CD4-positive, alpha-beta T cell treated with Interleukin-21 for 1 hour (primary cell): Measurements from ENCODE around the gene TPI1.

ENCODE experiments used
- DNase-seq: peaks from one replicate; pipeline ENCODE4 v3.0.0-alpha.2; 2020

TPI1 gene

DNA sequence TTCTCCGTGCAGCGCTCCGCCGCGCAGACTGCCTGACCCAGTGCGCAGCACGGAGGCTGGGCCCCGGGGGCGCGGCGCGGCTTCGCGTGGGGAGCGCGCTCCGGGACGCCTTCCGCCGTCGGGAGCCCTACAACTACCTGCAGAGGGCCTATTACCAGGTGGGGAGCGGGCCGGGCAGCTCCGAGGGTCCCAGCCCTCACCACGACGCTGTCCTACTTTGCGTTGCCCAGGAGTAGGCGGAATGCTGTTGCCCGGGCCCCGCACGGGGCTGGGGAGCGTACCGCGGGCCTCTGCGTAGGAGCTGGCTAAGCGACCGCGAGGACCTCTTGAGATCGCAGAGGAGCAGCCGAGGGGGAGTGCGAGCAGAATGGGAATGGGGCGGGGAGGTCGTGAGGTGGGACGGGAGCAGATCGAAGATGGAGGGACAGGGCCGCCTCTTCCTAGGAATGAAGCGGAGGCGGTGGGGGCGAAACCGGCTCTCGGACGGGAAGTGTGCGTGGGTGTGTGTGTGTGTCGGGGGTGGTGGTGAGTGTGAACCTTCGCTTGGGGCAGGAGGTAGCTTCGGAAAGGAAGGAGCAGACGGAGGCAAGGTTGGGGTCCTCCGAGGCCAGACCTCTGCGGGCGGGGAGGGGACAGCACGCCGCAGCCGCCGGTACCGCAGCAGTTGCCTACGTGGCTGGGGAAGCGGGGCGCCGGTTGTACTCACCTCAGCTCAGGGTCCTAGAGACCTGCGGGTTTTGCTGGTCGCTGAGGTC is 38.4 kb upstream of the TPI1 start:
- peak; percentile 35 for DNase-seq

DNA sequence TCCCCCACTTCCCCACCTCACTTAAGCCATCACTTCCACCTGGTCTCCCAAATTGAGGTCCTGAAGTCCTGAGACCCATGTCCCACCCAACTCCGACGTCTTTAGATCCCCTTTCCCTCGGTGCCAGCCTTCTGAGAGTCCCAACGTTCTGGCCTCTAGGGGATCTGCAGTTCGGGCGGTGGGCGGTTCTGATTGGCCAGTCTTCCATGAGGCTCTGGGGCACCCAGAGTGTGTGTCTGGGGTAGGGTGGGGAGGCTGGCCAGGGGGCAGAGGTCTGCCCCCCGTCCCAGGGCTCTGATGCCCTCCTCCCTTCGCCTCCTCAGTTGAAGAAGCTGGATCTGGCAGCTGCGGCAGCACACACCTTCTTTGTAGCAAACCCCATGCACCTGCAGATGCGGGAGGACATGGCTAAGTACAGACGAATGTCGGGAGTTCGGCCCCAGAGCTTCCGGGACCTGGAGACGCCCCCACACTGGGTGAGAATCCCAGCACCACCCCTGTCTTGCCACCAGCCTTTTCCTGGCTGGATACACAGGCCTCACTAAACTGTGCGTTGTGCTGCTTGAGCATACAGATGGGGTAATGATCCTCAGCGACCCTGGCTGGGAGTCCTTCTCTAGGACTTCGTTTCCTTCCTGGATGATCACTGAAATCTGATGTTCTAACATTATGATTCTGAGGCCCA is 37.7 kb upstream of the TPI1 start:
- DNase-seq = no peak

DNA sequence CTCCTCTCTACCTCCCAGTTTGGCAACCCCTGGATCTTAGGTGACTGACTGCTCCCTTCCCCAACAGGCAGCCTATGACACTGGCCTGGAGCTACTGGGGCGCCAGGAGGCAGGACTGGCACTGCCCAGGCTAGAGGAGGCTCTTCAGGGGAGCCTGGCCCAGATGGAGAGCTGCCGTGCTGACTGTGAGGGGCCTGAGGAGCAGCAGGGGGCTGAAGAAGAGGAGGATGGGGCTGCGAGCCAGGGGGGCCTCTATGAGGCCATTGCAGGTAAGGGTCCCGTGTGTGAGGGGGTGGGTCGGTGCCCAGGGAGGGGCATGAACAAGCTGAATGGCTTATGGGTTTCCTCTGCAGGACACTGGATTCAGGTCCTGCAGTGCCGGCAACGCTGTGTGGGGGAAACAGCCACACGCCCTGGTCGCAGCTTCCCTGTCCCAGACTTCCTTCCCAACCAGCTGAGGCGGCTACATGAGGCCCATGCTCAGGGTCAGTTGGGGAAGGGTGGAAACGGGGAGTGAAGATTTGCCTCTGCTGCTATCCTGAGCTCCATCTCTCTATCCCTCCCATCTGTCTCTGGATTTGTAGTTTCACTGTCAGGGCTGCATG is 36.9 kb upstream of the TPI1 start:
- DNase-seq = no peak

DNA sequence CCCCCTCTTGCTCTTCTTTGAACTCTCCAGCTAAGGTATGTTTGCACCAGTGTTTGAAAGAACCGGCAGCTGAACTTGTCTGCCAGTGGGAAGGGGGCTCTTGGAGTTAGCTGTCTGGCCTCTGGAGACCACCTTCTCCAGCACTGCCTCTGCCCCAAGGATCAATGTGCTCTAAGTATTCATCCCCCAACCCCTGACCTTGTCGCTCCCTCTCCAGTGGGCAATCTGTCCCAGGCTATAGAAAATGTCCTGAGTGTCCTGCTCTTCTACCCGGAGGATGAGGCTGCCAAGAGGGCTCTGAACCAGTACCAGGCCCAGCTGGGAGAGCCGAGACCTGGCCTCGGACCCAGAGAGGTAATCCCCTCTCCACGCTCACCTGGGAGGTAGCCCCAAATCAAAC is 36.3 kb upstream of the TPI1 start:
- DNase-seq = no peak

DNA sequence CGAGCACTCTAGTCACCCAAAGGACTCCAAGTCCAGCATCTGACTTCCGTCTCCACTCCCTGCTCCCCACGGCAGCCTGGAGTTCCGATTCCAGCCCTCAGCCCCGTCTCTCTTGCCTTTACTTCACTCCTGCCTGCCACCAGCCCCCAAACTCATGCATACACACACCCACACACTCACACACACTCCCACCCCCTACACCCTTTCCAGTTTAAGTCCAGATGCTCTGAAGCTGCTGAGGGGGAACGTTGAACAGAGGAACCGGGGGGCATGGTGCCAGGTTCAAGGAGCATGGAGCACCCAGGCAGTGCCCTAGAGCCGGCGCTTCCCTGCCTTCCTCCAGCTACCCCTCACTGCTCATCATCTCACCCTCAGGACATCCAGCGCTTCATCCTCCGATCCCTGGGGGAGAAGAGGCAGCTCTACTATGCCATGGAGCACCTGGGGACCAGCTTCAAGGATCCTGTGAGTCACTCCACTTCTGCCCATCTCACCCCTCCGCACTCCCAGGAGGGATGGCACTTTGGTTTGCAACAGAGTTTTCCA is 35.8 kb upstream of the TPI1 start:
- DNase-seq = no peak

DNA sequence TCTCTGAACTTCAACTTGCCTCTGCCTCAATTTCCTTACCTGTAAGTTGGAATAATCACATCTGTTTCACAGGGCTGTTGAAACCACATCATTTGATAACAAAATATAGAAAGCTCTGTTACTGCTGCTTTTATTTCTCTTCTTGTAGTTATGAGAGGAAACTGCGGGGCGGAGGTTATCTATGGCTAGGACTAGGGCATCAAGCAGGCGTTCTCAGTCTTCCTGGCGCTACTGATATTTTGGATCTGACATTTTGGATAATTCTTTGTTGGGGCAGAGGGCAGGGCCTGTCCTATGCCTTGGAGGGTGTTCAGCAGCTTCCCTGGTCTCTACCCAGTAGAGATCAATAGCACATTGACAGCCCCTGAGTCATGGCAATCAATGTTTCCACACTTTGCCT is 35.2 kb upstream of the TPI1 start:
- DNase-seq = no peak

DNA sequence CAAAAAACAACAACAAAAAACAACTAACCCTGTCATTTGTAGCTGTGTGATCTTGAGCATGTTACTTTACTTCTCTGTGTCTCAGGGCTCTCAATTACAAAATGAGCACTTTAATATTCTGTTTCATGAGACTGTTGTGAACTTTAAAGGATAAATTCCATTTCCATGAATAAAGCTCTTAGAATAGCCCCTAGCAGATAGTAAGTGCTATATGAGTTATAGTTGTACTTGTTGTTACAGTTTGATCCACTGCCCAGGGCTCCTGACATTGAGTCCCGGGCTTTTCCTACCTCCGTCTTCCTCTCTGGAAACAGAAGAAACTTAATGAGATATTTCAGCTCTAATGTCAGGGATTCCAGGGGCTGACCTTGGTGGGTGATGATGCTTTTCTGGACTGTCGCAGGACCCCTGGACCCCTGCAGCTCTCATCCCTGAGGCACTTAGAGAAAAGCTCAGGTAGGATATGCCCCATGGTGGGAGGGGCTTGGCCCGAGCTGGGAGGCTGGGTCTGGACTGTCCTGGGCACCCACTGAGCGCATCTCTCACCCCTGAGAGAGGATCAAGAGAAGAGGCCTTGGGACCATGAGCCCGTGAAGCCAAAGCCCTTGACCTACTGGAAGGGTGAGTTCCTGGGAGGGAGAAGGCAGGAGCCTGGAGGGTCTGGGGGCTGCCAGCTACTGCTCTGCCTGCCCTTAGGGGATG is 34.0 kb upstream of the TPI1 start:
- no peak for DNase-seq

DNA sequence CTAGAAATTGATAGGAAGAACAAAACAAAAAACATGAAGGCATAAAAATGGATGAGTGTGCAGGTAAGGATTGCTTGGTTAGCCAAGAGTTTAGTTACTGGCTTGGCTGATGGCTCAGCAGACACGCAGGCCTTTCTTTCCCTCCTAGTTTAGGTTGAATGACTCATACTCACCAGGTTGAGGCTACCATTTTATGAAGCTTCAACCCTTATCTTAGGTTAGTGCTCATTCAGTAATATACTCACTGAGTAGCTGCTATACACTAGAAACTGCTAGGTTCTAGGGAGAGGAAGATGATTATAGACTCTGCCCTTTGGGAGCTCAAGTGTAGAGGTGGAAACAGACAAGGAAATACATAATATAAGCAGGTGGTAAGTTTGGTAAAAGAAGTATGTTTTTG is 33.1 kb upstream of the TPI1 start:
- DNase-seq = no peak

DNA sequence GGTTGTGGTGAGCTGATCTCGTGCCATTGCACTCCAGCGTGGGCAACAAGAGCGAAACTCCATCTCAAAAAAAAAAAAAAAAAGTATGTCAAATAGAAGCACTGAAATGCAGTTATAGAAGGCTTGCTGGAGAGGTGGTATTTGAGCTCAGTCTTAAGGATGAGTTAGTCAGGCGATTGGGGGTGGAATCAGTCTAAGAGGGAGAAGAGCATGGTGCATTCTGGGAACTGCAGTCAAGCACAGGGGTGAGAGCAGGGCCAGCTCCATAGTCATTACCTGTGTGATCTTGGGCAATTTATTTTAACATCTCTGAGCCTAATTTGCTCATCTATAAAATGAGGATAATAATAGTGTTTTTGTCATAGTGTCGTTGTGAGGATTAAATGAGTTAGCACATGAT is 32.5 kb upstream of the TPI1 start:
- DNase-seq = no peak

DNA sequence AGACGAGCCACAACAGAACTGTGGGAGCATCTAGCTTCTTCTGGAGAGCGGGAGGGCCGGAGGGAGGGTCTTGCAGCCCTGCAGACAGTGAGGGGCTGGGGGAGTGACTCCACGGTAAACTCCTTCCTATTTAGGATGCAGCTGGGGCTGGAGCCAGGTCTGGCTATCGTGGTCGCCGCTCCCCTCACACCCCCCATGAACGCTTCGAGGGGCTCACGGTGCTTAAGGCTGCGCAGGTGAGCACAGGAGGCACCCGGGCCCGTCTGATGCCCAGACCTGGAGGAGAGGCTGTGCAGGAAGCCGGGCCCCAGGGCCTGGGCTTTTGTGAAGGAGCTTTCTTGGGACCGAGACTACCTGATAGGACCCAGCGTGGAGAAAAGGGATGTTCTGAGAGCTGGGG is 30.5 kb upstream of the TPI1 start:
- no peak for DNase-seq

DNA sequence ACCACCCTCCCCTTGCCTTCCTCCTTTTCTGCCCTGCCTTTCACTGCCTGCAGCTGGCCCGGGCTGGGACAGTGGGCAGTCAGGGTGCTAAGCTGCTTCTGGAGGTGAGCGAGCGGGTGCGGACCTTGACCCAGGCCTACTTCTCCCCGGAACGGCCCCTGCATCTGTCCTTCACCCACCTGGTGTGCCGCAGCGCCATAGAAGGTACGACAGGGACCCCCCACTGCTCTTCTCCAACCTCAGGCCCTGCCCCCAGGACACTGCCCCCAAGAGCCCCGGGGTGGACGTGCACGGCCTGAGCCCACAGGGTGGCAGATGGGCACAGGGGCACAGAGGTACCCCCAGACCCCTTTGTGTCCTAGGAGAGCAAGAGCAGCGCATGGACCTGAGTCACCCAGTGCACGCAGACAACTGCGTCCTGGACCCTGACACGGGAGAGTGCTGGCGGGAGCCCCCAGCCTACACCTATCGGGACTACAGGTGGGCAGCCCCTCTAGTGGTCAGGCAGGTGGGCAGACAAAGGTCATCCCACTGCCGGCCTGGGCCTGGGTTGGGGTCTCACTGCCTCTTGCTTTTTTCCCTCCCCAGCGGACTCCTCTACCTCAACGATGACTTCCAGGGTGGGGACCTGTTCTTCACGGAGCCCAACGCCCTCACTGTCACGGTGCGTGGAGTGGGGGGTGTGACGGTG is 29.8 kb upstream of the TPI1 start:
- no peak for DNase-seq

DNA sequence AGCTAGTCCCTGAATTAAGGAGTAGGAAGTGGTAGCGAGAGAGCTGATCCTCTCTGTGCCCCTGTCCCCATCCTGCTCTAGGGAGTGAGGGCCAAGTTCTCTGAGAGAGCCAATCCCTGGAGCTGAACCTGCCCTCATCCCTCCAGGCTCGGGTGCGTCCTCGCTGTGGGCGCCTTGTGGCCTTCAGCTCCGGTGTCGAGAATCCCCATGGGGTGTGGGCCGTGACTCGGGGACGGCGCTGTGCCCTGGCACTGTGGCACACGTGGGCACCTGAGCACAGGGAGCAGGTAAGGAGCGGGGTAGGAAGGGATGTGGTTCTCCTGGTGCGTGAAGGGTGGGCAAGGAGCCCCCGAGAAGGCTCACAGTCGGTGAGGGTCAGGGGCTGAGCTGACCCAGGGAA is 28.5 kb upstream of the TPI1 start:
- DNase-seq = no peak

DNA sequence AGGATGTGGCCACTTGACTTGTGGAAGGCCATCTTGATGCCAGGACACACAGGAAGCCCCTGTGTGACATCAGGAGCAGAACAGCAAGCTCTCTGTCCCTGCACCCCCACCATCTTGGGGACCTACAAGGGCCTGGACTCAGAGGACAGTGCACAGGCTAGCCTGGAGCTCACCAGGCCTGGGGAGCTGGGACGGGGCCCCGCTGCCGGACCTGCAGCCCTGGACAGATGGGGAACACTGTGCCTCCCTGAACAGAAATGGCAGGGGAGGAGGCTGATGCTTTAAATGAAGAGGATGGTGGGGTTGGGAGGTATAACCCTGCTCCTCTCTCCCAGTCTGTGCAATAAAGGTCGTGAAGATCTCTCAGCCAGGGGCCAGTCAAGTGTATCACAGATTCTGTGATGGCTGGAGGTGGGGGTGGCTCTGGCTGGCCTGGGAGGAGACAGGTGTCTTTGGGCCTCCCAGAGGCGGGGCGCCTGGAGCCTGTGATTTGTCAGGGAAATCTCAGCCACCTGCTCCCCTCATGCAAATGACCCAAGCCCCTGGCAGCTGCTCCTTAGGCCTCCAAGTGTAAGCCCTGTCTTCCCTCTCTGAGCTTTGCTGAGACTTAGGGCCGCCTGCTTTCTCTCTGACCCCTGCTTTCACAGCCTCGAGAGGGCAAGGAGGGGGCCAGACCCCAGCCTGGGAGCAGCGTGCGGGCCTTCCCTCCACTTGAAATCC is 27.7 kb upstream of the TPI1 start:
- no peak for DNase-seq

DNA sequence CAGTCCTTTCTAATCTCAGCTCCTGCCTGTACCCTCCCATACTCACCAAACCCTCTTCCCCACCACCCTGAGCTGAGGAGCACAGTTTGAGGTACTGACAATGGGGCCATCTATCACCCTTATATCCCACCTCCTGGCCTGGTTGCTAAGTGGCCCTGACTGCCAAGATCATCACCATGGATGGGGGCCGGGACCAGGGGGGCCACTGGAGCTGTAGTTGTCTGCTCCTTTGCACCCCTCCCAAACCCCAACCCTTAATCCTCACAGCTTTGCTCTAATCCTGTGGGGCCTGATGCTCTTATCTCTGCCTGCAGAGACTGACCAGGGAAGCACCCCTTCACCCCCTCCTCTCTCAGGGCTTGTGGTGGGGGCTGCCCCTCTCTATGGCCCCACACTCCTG is 27.0 kb upstream of the TPI1 start:
- DNase-seq = no peak

DNA sequence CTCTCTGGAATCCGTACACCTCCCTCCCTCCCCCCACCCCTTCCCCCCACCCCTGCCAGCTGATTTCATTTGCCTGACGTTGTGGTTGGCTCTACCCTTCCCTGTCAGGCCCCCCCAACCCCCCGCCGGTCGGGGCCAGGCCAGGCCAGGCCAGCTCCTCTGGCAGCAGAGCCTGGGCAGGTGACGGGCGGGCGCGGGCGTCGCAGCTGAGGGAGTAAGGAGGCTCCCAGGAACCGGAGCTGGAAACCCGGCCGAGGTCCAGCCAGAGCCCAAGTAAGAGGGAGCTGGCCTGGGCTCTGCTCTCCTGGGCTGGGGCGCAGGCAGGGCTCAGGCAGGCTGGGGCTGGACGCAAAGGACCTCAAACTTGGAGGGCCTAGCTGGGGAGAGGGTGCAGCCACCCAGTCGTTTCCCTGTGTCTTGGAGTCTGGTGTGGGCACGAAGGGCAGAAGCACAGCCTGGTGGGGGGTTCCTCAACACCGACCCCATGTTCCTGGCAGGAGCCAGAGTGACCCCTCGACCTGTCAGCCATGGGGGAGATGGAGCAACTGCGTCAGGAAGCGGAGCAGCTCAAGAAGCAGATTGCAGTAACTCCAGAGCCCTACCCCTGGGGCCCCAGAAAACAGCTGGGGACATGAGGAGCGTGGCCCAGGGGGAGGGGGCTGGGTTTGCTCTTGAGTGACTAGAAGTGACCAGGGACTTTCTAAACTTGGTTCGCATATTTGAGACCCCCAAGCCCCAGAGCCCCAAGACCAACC is 26.4 kb upstream of the TPI1 start, which contains the start of gene GNB3:
GNB3 (plus strand) TSS at position 165 of the 755 bp plus-strand sequence; CDS start at position 528, 363 bp downstream.
- DNase-seq = no peak

DNA sequence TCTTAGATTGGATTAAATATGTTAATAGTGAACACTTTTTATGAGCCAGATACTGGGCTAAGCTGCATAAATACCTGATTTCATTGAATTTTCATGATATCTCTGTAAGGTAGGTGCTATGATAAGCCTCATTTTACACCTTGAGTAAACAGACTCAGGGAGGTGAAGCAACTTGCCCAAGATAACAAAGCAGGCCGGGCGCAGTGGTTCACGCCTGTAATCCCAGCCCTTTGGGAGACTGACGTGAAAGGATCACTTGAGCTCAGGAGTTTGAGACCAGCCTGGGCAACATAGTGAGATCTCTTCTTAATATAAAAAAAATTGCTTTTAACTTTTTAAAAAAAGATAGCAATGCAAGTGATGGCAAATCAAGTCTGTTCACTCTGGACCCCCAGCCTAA is 25.3 kb upstream of the TPI1 start:
- DNase-seq = no peak

DNA sequence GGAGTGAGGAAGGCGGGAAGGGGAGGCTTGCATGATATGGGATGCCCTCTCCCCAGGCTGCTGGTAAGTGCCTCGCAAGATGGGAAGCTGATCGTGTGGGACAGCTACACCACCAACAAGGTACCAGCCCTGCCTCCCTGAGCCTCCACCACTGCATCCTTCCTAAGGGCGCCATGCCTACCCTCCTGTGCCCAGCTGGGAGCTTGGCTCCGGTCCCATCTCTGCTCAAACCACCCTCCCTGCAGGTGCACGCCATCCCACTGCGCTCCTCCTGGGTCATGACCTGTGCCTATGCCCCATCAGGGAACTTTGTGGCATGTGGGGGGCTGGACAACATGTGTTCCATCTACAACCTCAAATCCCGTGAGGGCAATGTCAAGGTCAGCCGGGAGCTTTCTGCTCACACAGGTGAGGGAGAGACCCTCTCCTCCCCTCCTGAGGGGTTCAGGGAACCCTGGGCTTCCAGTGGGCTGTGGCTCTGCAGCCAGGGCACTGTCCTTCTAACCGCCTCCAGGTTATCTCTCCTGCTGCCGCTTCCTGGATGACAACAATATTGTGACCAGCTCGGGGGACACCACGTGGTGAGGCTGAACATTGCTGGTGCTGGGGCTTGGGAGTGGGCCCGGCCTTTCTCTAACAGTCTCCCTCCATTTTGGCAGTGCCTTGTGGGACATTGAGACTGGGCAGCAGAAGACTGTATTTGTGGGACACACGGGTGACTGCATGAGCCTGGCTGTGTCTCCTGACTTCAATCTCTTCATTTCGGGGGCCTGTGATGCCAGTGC is 24.0 kb upstream of the TPI1 start:
- no peak for DNase-seq

DNA sequence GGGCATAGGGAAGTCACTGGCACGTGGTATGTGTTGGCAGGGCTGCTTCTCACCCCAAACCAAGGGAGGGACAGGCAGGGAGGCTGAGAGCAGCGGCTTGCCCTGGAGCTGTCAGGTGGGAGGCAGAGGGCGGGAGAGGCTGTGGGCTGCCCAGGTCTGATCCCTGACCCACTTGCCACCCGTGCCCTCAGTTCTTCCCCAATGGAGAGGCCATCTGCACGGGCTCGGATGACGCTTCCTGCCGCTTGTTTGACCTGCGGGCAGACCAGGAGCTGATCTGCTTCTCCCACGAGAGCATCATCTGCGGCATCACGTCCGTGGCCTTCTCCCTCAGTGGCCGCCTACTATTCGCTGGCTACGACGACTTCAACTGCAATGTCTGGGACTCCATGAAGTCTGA is 21.9 kb upstream of the TPI1 start:
- no peak for DNase-seq

DNA sequence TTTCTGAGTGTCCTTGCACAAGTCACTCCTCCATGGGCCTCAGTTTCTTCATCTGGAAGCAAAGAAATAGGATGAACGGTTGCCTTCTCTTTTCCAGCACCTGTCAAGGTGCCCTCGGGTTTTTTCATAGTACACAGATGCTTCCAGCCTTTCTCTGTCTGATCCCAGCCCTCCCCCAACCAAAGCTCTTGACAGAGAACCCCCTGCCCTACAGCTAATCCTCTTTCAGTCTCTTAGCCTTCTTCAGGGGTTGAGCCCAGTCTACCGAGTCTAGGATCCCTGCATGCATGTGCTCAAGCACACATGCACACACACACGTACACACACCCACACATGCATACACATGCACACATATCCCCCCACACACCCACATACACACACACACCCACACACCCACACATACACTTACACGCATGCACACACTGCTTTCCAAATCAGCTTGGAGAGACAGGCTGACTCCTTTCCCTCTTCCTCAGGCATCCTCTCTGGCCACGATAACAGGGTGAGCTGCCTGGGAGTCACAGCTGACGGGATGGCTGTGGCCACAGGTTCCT is 20.9 kb upstream of the TPI1 start:
- DNase-seq = no peak

DNA sequence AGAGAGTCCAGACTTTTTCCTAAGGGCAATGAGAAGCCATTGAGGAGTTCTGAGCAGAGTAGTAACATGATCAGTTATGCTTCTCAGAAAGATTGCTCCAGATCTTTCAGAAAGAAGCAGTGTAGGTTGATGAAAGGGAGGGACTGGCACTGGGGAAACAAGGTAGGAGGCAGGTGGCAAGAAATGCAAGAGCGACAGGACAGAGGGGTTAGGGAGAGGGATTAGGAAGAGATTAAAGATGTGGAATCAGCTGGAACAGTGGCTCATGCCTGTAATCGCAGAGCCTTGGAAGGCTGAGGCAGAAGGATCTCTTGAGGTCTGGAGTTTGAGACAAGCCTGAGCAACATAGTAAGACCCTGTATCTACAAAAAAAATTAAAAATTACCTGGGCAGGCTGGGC is 19.7 kb upstream of the TPI1 start:
- DNase-seq = no peak
